Rectal smooth muscle tissue (tissue), 1 donor: ENCODE measurements around the gene S100A3.
"Not testable (repeated sequence)": the region's sequence is repeated elsewhere in the genome, so short reads cannot be mapped to it uniquely, and the experiment has no call there.

ENCODE experiments used
- H3K27ac ChIP-seq: one replicate; pipeline ENCODE4 v1.7.0; 2013; ENCODE audit warnings: low read depth, low read length, inconsistent platforms
- H3K27me3 ChIP-seq: one replicate; pipeline ENCODE4 v1.7.0; 2013; ENCODE audit warnings: low read length; ENCODE audit not compliant: control insufficient read depth, insufficient read depth
- H3K36me3 ChIP-seq: one replicate; pipeline ENCODE4 v1.7.0; 2013; ENCODE audit warnings: low read length; ENCODE audit not compliant: control insufficient read depth, insufficient read depth
- H3K4me1 ChIP-seq: one replicate; pipeline ENCODE4 v1.7.0; 2013; ENCODE audit warnings: low read length; ENCODE audit not compliant: control insufficient read depth, insufficient read depth
- H3K4me3 ChIP-seq: one replicate; pipeline ENCODE4 v1.7.0; 2013; ENCODE audit warnings: low read length
- H3K9ac ChIP-seq: one replicate; pipeline ENCODE4 v1.7.0; 2013; ENCODE audit warnings: low read length

The S100A3 gene

DNA sequence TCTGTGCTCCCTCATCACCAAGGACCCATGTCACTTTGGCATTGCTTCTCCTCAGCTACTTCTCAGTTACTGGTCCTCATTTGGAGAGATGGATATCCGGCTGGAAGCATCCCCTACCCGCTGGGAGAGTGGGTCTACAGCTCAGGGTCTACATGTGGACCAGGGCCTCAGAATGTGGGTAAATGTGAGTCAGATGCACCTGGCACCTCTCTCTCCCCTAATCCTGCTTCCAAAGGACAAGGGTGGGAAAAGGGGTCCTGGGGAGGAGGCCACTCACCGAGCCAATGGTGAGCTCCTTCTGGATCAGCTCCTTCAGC, 14.2 kb downstream of the S100A3 start:
- H3K4me1 ChIP-seq, result peaks cover 23% of the 10 kb centered on the region
- H3K27me3 ChIP-seq, result no peaks in the 10 kb centered on the region
- peak overlapping the region; percentile 100 for H3K27ac ChIP-seq
- peaks cover 7% of the 10 kb centered on the region for H3K36me3 ChIP-seq
- H3K9ac ChIP-seq, result peak overlapping the region; percentile 99
- peak overlapping the region; percentile 96 for H3K4me3 ChIP-seq

DNA sequence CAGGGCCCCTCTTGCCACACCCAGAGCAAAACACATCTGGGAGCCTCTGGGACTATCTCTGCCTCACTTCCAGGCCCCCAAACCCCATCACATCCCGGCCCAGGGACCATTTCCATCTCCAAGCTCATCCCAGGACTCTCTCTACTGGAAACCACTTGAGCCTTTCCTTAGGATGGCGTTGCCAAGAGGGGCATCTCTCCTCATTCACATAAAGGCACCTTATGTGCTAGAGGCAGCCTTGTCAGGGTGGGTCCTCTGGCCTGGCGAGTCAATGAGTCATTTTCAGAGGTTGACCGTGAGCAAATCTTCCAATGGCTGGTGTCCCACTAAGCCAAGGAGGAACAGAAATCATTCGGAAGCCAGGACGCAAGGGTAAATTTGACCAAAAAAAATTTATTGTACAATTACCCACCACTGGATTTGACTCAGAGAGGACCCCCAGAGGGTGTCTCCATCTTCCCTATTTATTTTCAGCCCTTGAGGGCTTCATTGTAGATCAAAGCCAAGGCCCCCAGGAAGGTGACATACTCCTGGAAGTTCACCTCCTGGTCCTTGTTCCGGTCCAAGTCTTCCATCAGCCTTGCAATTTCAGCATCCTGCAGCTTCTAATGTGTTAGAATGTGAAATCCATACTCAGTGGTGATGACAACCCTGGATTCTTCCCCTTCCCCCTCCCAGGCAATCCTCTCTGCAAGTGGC, 14.7 kb downstream of the S100A3 start:
- Histone ChIP-seq H3K4me3 (peak overlapping the region; percentile 96), H3K4me1 (peaks cover 23% of the 10 kb centered on the region), H3K27me3 (no peaks in the 10 kb centered on the region), H3K9ac (peak overlapping the region; percentile 99), H3K36me3 (peaks cover 7% of the 10 kb centered on the region), H3K27ac (peak overlapping the region; percentile 100)

DNA sequence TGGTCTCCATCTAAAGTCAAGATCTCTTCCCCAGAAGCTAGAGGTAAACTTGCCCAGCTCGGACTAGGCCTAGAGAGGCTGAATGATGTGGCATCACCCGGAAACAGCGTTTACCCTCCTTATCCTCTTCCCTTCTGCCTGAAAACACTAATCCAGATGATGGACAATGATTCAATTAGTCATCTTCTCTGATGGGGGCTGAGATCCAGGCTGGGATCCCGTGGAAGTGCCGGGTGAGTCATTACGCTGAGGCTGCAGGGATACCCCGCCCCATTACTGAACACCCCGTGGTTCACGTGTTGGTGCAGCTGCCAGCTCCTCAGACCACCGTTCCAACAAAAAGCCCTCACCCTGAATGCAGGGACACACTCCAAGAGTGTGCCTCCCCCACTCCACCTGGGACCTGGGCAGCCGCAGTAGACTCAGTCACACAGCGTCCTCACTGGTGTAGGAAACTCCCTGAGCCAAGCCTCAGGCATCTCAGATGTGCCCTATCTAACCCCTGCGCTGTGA, 15.3 kb downstream of the S100A3 start:
- Histone ChIP-seq H3K27ac (peak overlapping the region; percentile 100), H3K27me3 (no peaks in the 10 kb centered on the region), H3K4me1 (peaks cover 23% of the 10 kb centered on the region), H3K4me3 (peak overlapping the region; percentile 96), H3K36me3 (peaks cover 7% of the 10 kb centered on the region), H3K9ac (peak overlapping the region; percentile 57)

DNA sequence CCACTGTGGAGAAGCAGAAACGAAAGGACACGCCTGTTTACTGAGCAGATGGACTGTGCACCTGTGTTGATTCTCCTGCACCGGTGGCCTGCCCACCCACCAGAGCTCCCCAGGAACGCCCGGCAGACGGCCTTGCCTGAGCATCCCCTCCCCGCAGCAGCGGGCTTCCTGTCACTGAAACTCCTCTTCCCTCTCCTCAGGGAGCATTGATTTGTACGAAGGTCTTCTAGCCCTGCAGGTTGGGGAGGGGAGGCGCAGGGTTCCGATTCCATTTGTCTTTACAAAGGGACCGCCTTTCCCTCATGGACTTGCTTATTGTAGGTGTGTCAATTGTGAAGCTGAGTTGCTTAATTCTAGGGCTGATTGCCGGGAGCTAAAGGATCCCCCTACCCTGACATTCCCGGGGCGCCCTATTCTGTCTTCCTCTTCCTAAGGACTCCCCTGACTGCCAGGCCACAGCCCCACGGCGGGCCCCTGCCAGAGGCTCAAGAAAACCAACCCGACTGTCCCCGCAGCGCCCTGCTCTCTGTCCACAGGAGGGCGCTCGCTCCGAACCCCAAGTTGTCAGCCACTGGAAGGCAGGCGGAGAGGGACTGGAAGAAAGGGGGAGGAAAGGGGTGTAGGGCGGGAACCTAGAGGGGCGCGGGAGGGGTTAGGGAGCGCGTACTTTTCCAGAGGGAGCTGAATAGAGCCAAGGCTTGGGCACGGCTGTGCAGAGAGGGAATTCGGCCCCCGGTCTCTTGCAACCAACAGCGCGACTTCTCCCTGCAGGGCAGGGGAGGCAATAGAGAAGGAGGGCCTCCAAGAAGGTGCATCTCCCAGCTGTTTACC, 16.1 kb downstream of the S100A3 start:
- Histone ChIP-seq H3K9ac (peak overlapping the region; percentile 57), H3K27me3 (no peaks in the 10 kb centered on the region), H3K4me3 (peak overlapping the region; percentile 96), H3K36me3 (peaks cover 7% of the 10 kb centered on the region), H3K27ac (peak overlapping the region; percentile 100), H3K4me1 (peaks cover 23% of the 10 kb centered on the region)

DNA sequence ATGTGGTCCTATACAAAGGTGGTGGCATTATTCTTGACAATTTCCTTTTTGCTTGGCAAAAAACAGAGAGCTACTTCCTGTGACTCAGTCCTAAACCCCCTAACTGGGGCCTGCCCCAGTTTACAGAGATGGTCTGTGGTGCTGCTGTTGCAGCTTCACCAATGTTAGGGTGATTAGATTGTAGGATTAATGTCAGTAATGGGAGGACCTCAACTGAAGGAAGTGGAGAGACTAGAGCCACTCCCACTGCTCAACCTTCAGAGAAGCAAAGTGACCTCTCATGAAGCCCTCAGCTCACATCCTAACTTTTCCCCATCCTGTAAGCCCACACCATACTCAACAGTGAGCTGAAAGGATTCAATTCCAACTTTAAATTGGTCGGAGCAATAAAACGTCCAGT, 16.9 kb downstream of the S100A3 start:
- Histone ChIP-seq H3K4me1 (peaks cover 24% of the 10 kb centered on the region), H3K27me3 (no peaks in the 10 kb centered on the region), H3K27ac (no peak overlapping the region), H3K9ac (no peak overlapping the region), H3K36me3 (peaks cover 7% of the 10 kb centered on the region), H3K4me3 (peak overlapping the region; percentile 25)

DNA sequence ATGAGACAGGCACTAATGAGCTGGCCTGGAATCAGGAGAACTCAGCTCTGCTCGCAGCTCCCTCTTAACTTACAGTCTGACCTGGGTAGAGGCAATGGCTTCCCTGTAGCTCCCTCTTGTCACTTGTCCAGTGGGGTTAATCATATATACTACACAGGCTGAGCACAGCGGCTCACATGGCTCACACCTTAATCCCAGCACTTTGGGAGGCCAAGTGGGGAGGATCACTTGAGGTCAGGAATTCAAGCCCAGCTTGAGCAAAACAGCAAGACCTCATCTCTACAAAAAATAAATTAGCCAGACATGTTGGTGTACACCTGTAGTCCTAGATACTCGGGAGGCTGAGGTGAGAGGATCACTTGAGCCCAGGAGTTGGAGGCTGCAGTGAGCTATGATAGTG, 17.4 kb downstream of the S100A3 start:
- H3K27me3 ChIP-seq, result no peaks in the 10 kb centered on the region
- H3K9ac ChIP-seq, result no peak overlapping the region
- H3K4me1 ChIP-seq, result peaks cover 22% of the 10 kb centered on the region
- H3K4me3 ChIP-seq, result no peak overlapping the region
- peaks cover 7% of the 10 kb centered on the region for H3K36me3 ChIP-seq
- peak overlapping the region; percentile 26 for H3K27ac ChIP-seq

DNA sequence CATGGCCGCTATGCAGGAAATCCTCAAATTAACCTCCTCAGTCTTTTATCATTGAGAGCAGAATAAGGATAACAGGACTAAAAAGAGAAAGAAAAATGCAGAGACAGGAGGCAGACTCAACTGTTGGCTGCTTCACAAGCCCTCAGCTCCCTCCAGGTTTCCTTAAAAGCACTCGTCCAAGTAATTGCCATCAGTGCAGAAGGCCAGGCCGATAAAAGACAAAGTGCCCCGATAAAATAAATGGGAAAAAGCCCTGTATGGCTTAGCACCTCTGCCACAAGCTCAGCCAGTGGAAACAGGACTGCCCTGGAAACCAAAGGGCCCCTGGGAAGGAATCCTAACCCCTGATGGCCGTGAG, 21.4 kb downstream of the S100A3 start:
- no peaks in the 10 kb centered on the region for H3K27me3 ChIP-seq
- H3K4me3 ChIP-seq, result no peak overlapping the region
- peaks cover 4% of the 10 kb centered on the region for H3K4me1 ChIP-seq
- no peak overlapping the region for H3K9ac ChIP-seq
- H3K36me3 ChIP-seq, result no peaks in the 10 kb centered on the region
- no peak overlapping the region for H3K27ac ChIP-seq

DNA sequence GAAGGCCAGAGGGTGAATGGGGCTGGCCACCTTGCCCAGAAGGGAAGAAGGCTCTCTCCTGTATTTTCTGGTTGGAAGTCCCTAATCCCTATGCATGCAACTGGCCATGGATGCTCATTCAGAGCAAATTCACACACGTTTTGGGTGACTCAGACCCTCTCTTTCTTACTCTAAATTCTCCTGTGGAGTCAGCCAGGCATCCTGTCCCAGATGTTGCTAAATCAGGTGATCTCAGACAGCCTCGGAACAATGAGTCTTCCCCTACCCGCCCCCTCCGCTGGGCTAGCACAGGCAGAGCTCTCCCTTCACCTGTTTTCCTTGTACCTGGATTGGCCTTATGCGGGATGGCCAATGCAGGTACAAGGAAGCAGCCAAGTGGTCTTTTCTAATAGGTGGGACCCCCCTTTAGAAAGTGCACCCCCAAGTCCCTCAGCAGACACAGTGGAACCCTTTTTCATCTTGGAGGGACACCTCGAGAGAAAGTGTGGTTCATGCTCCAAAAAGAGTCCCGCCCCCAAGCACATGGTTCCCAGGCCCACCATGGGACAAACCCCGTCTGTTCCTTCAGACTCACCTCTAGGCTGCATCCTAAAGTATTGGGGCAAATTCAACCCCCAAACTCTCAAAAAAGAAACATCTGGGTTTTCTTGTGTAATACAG, 21.9 kb downstream of the S100A3 start:
- Histone ChIP-seq H3K4me1 (peaks cover 2% of the 10 kb centered on the region), H3K9ac (no peak overlapping the region), H3K27me3 (no peaks in the 10 kb centered on the region), H3K27ac (no peak overlapping the region), H3K4me3 (no peak overlapping the region), H3K36me3 (no peaks in the 10 kb centered on the region)

DNA sequence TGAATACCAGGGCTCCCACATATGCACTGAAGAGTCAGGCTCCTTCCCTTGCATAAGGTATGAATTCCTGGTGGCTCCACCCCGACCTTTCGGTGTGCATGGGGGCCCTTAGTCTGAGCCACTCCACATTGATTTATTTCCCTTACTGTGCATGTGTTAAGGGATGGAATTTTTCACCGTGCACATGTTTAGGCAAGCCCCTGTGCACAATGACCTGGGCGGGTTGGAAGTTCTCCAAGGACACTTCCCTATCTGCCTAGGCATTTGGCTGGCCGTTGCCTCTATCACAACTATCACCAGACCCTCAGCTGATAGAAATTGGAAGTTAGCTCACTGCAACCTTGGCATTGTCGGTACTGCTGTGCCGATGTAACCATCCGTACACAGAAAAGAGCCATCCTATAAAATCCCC, 22.9 kb downstream of the S100A3 start:
- no peak overlapping the region for H3K9ac ChIP-seq
- H3K4me1 ChIP-seq, result peaks cover 2% of the 10 kb centered on the region
- H3K27ac ChIP-seq, result no peak overlapping the region
- no peak overlapping the region for H3K4me3 ChIP-seq
- no peaks in the 10 kb centered on the region for H3K27me3 ChIP-seq
- no peaks in the 10 kb centered on the region for H3K36me3 ChIP-seq

DNA sequence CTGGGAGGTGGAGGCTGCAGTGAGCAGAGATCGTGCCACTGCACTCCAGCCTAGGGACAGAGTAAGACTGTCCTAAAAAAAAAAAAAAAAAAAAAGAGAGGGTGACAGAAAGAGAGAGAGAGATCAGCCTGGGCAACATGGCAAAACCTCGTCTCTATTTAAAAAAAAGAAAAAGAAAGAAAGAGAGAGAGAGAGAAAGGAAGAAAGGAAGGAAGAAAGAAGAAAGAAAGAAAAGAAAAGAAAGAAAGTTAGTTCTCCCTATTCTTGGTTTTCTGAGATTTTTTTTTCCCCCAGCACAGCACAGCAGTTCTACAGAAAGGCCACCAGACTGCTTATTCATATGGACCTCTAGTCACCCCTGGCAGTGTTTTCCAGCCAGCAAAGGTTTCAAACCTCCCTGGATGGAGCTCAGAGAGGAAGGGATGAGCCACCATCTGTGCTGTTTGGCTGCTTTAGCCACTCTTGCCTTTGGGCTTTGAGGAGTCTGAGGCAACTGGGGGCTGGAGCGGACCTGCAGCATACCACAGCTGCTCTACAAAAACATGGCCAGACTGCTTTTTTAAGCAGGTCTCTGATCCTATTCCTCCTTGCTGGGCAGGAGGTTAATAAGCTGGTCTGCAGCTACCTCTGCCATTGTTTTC, 23.9 kb downstream of the S100A3 start:
- no peaks in the 10 kb centered on the region for H3K36me3 ChIP-seq
- no peak overlapping the region for H3K27ac ChIP-seq

DNA sequence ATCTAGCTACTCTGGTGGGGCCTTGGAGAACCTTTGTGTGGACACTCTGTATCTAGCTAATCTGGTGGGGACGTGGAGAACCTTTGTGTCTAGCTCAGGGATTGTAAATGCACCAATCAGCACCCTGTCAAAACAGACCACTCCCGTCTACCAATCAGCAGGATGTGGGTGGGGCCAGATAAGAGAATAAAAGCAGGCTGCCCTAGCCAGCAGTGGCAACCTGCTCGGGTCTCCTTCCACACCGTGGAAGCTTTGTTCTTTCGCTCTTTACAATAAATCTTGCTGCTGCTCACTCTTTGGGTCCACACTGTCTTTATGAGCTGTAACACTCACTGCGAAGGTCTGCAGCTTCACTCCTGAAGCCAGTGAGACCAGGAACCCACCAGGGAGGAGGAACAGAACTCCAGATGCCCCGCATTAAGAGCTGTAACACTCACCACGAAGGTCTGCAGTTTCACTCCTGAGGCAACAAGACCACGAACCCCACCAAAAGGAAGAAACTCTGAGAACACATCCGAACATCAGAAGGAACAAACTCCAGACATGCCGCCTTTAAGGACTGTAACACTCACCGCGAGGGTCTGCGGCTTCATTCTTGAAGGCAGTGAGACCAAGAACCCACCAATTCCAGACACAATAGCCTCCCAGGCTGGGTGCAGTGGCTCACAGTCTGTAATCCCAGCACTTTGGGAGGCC, 26.6 kb downstream of the S100A3 start:
- not testable (repeated sequence) for H3K4me3 ChIP-seq, H3K9ac ChIP-seq, H3K27me3 ChIP-seq, H3K4me1 ChIP-seq, H3K36me3 ChIP-seq, H3K27ac ChIP-seq

More for the DNA sequence above, 23.9 kb downstream of the S100A3 start:
- H3K9ac ChIP-seq, result no peak overlapping the region
- H3K27me3 ChIP-seq, result no peaks in the 10 kb centered on the region
- no peak overlapping the region for H3K4me3 ChIP-seq
- H3K4me1 ChIP-seq, result peaks cover 2% of the 10 kb centered on the region

DNA sequence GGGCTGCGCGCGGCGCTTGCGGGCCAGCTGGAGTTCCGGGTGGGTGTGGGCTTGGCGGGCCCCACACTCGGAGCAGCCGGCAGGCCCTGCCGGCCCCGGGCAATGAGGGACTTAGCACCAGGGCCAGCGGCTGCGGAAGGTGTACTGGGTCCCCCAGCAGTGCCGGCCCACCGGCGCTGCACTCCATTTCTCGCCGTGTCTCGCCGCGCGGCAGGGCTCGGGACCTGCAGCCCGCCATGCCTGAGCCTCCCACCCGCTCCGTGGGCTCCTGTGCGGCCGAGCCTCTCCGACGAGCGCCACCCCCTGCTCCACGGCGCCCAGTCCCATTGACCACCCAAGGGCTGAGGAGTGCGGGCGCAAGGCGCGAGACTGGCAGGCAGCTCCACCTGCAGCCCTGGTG, 27.2 kb downstream of the S100A3 start:
- H3K4me1 ChIP-seq, H3K27ac ChIP-seq, H3K36me3 ChIP-seq, H3K4me3 ChIP-seq, H3K9ac ChIP-seq, H3K27me3 ChIP-seq: not testable (repeated sequence)
